ENCODE measurements around the gene MRRF. TPM values are rescaled to one million over a fixed set of nuclear protein-coding genes. Genes with fewer than 3 reads are reported as not detected.

The MRRF gene
- total RNA-seq, 1 donor from 2014 or later, result 52.7 TPM

GRCh38 chr9:122291458-122291857 lies 26.8 kb downstream of the MRRF start:
- FAIRE-seq (no peak), DNase-seq (ENCODE audit: low read depth) (no peak)
- Histone ChIP-seq H3K36me3 (ENCODE audit: control insufficient read depth, insufficient read depth, low read length) (peaks cover 17% of the 10 kb centered on the region), H3K27me3 (ENCODE audit: control insufficient read depth, insufficient read depth, low read length) (no peaks in the 10 kb centered on the region), H3K4me3 (ENCODE audit: low read depth, low read length) (no peak overlapping the region)
- no peak for TF ChIP-seq CTCF (IDR thresholded peaks at IDR 0.05; ENCODE audit: insufficient read depth, low read length, severe bottlenecking)

DNA sequence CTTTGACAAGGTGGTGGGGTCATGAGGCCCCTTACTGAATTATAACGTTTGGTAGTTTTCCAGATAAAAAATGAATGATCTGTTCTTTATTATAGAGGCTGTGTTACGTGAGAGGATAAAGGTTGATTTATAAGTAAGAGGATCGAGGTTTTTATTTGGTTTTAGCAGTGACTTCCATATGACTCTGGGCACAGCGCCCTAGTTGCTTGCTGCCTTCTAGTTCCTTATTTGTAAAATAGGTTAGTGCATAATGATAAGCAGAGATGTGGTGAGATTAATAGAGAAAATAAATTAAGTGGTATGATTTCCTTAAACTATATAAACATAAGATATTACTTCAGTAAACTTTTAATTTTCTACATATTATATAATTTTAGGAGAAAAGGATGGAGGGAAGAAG lies 29.8 kb downstream of the MRRF start:
- no peak for FAIRE-seq
- no peak for TF ChIP-seq CTCF (IDR thresholded peaks at IDR 0.05; ENCODE audit: insufficient read depth, low read length, severe bottlenecking)

DNA sequence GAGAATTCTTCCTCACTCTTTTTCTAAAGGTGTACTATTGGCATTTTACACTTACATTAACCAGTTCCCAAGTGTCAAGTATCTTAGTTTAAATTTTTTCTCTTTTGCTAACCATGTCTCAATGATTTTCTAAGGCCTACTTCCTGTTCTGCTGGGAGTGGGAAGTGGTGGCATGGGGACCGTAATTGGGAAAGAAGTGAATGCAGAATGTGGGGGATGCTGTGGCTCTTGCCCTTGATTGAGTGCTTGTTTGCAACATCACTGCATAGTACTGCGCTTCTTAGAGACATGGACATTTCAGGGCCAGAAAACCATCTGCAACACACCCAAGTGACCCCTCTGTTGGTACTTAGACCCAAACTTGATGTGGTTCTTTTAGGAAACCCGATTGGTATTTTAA lies 32.8 kb downstream of the MRRF start:
- FAIRE-seq (no peak), DNase-seq (ENCODE audit: low read depth) (no peak)
- Histone ChIP-seq H3K4me3 (ENCODE audit: low read depth, low read length) (no peak overlapping the region), H3K36me3 (ENCODE audit: control insufficient read depth, insufficient read depth, low read length) (peaks cover 13% of the 10 kb centered on the region), H3K27me3 (ENCODE audit: control insufficient read depth, insufficient read depth, low read length) (no peaks in the 10 kb centered on the region)
- TF ChIP-seq CTCF (IDR thresholded peaks at IDR 0.05; ENCODE audit: insufficient read depth, low read length, severe bottlenecking), result no peak

More for the DNA sequence above, 29.8 kb downstream of the MRRF start:
- no peak for DNase-seq (ENCODE audit: low read depth)
- peaks cover 15% of the 10 kb centered on the region for H3K36me3 ChIP-seq (ENCODE audit: control insufficient read depth, insufficient read depth, low read length)
- H3K4me3 ChIP-seq (ENCODE audit: low read depth, low read length), result no peak overlapping the region
- H3K27me3 ChIP-seq (ENCODE audit: control insufficient read depth, insufficient read depth, low read length), result no peaks in the 10 kb centered on the region

DNA sequence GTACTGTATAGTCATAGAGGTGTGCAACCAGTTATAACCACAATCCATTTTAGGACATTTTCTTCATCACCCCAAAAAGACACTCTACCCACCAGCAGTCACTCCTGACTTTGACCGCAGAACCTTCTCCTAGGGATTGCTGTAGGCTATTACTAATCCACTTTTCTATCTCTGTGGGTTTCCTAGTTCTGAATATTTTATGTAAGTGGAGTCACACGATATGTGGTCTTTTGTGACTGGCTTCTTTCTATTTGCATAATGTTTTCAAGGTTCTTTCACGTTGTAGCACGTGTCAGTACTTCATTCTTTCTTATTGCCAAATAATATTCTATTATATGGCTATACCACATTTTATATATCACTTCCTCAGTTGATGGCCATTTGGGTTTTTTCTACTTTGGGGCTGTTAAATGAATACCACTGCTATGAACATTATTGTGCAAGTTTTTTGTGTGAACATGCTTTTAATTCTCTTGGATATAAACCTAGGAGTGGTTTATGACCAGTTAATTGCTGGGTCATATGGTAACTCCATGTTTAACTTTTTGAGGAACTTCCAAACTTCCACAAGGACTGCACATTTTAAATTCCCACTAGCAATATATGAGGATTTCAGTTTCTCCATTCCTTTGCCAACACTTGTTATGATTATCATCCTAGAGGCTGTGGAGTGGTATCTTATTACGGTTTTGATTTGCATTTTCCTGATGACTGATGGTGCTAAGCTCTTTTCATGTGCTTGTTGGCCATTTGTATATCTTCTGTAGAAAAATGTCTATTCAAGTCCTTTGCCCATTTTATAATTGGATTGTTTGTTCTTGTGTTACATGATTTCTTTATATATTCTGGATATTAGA lies 37.8 kb downstream of the MRRF start:
- DNase-seq (ENCODE audit: low read depth) (no peak), FAIRE-seq (no peak)
- no peak for TF ChIP-seq CTCF (IDR thresholded peaks at IDR 0.05; ENCODE audit: insufficient read depth, low read length, severe bottlenecking)
- Histone ChIP-seq H3K36me3 (ENCODE audit: control insufficient read depth, insufficient read depth, low read length) (peaks cover 14% of the 10 kb centered on the region), H3K4me3 (ENCODE audit: low read depth, low read length) (no peak overlapping the region), H3K27me3 (ENCODE audit: control insufficient read depth, insufficient read depth, low read length) (no peaks in the 10 kb centered on the region)

- FAIRE-seq (no peak), DNase-seq (ENCODE audit: low read depth) (no peak)
- no peak for TF ChIP-seq CTCF (IDR thresholded peaks at IDR 0.05; ENCODE audit: insufficient read depth, low read length, severe bottlenecking)
- Histone ChIP-seq H3K27me3 (ENCODE audit: control insufficient read depth, insufficient read depth, low read length) (no peaks in the 10 kb centered on the region), H3K36me3 (ENCODE audit: control insufficient read depth, insufficient read depth, low read length) (peaks cover 11% of the 10 kb centered on the region), H3K4me3 (ENCODE audit: low read depth, low read length) (no peak overlapping the region)
Observed at GRCh38 chr9:122307061-122307460, 42.4 kb downstream of the MRRF start.
